ENCODE measurements around the gene DHRSX.
"Not testable (repeated sequence)": the region's sequence is repeated elsewhere in the genome, so short reads cannot be mapped to it uniquely, and the experiment has no call there.

- TF ChIP-seq POLR2AphosphoS5 (IDR thresholded peaks at IDR 0.05; ENCODE audit: low read depth, low read length); JUND (IDR thresholded peaks at IDR 0.05; ENCODE audit: low read length); CHD1 (IDR thresholded peaks at IDR 0.05; ENCODE audit: low read depth, low read length); RAD21 (IDR thresholded peaks at IDR 0.05 in 1 of 2, conservative IDR thresholded peaks at IDR 0.05 in 1 of 2; ENCODE audit: low read depth in 2 of 2, low read length in 2 of 2); SIN3A (conservative IDR thresholded peaks at IDR 0.05 in 1 of 2, IDR thresholded peaks at IDR 0.05 in 1 of 2; ENCODE audit: low read depth in 1 of 2, low read length in 2 of 2); CTCF (IDR thresholded peaks at IDR 0.05; ENCODE audit: control extremely low read depth in 1 of 3, insufficient read depth in 1 of 3, low read depth in 1 of 3, low read length in 3 of 3); SAP30 (IDR thresholded peaks at IDR 0.05; ENCODE audit: insufficient read depth, insufficient replicate concordance, low read length); TBP (IDR thresholded peaks at IDR 0.05; ENCODE audit: low read depth, low read length); CEBPB (IDR thresholded peaks at IDR 0.05; ENCODE audit: low read depth, low read length): not testable (repeated sequence)
- TF ChIP-seq, protein P1, sequence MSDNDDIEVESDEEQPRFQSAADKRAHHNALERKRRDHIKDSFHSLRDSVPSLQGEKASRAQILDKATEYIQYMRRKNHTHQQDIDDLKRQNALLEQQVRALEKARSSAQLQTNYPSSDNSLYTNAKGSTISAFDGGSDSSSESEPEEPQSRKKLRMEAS (IDR thresholded peaks at IDR 0.05), result not testable (repeated sequence)
Measured at GRCh38 chrX:2505341-2505740, 4.6 kb upstream of the DHRSX start.
